ENCODE data around the gene ZNF267. TPM values are rescaled to one million over a fixed set of nuclear protein-coding genes. Genes with fewer than 3 reads are reported as not detected.
"Not testable (repeated sequence)": the region's sequence is repeated elsewhere in the genome, so short reads cannot be mapped to it uniquely, and the experiment has no call there.

The ZNF267 gene
- 19.3 TPM for total RNA-seq (ENCODE audit: insufficient read depth, low replicate concordance)

DNA sequence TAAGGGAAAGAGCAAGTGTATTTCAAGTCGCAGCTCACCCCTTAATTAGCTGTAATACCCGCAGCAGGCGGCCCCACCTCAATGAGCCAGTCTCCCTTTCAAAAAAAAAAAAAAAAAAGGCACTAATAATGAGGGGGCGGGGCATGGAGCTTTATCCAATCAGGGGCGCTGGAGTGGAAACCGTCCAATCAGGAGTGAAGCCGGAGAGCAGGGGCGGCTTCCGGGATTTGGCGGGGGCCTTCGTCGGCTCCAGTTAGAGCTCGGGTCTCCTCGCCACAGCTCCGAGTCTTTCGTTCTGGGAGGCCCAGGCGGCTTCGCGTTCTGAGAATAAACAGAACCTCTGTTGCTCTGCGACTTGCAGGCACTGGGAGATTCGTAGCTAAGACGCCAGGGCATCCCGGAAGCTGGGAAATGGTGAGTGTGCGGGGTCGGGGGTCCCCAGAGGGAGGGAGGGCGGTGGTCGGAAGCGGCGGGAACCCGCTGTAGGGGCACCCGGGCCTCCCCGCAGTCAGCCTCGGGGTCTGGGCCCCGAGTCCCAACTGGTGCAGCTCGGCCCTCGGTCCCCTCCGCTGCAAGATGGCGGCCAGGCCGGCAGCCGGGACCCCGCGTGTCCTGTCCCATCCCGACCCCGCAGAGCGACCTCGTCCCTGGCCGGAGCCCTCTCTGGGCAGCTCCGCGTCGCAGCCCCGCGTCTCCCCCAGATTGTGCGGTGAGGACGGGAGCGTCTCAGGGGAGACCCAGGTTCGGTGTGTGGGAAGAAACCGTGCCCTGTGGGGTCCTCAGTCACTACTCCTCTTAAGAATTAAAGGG lies at the start of gene ZNF267:
Gene ZNF267 (plus strand): TSS at position 252 of the 810 bp plus-strand sequence. CDS start 160 bp downstream, at position 412.
- peak; percentile 97 for DNase-seq (ENCODE audit: low spot score)

DNA sequence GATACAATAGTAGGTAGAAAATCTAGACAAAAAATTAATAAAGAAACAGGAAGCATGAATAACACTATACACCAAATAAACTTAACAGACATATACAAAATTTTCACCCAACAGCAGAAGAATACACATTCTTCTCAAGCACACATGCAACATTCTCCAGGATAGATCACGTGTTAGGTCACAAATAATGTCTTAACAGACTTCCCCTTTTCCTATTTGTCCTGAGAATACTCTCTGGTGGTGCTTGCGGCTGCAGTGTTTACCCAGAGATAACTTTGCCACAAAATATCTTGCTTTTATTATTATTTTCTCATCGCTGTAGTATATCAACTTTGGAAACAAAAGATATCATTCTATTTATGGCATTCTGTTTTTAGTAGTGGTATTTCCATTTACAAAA lies 40.6 kb upstream of the ZNF267 start:
- DNase-seq (ENCODE audit: low spot score), result no peak

DNA sequence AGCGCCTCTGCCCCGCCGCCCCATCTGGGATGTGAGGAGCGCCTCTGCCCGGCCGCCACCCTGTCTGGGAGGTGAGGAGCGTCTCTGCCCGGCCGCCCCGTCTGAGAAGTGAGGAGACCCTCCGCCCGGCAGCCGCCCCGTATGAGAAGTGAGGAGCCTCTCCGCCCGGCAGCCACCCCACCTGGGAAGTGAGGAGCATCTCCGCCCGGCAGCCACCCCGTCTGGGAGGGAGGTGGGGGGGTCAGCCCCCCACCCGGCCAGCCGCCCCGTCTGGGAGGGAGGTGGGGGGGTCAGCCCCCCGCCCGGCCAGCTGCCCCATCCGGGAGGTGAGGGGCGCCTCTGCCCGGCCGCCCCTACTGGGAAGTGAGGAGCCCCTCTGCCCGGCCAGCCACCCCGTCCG lies 37.2 kb upstream of the ZNF267 start:
- DNase-seq (ENCODE audit: low spot score), result not testable (repeated sequence)

DNA sequence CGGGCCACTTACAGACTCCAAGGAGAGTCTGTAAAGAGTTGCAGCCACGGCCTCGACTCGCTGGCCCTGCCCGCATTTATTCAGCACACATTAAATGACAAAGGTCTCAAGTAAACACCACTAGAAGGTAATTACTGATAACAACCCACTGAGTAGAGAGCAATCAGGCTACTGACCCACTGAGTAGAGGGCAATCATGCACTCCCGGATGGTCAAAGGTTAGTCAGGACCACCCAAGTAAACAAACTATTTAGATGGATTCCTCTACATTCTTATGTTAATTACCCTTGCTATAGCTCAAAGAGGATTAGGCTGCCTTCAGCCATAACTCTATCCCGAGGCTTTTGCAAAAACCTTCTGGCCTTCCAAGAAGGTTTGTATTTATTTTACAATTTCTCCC lies 30.7 kb upstream of the ZNF267 start:
- DNase-seq (ENCODE audit: low spot score), result no peak

DNA sequence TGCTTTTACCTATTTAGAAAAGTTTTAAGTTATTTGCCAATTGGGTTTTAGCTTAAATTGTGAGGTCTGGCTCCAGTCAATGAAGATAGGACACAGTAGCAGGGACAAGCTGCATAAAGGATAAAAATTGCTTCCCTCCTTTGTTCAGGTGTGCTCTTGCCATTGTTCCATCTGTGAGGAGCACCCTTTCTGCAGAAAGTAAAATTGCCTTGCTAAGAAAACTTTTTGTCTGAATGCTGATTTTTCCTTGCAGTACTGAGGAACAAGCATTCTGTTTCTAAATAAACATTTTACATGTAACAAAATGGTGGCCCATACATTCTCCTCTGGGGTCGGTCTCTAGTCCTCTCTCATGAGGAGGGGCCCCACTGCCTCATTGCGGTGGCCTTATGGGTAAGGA lies 25.0 kb upstream of the ZNF267 start:
- DNase-seq (ENCODE audit: low spot score), result not testable (repeated sequence)

DNA sequence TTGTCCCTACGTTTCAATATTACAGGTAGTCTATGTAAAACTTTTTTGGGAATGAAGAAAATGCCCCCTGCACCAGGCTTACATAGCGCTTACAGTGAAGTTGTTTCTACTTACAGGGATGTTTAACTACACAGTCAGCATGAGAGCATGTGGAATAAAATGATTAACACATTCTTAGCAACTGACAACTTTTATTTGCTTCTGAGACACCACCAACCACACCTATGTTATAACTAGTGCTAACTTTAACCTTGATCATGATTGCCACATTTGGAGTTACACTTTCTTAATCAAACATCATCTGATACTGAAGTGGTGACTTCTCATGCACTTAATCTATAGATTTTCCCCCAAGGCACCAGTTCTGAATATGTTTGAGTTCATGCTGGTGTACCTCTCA lies 20.3 kb upstream of the ZNF267 start:
- DNase-seq (ENCODE audit: low spot score), result no peak

DNA sequence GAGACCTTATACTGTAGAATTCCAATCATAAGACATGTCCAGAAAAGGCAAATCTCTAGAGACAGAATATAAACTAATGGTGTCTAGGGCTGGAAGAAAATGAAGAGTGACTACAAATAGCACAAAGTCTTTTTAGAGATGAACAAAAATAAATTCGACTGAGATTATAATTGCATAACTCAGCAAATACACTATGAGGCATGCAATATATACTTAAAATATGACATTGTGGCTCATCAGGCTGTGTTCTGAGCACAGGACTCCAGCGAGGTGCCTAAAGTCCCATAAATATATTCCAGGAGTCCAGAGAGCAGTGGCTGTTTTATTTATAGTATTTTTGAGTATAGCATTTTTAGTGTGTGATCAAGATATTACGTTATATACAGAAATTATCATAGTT lies 13.1 kb upstream of the ZNF267 start:
- no peak for DNase-seq (ENCODE audit: low spot score)

DNA sequence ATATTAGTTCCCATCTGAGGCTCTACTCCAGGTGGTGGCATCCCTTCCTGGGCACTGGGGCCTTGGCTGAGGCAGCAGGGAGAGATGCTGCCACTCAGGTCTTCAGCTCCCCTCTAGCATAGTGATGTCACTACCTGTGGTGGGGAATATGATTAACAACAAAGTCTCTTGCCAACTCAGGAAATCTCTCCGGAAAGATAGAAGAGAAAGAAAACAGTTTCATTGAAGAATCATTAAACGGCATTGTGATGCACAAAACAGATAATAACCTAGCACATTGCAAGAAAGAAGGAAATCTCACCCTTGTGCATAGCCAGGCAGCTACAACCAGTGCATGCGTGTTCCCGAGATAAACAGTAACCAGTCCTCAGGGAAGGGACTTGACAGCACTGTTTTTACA lies 12.2 kb upstream of the ZNF267 start:
- DNase-seq (ENCODE audit: low spot score), result no peak

DNA sequence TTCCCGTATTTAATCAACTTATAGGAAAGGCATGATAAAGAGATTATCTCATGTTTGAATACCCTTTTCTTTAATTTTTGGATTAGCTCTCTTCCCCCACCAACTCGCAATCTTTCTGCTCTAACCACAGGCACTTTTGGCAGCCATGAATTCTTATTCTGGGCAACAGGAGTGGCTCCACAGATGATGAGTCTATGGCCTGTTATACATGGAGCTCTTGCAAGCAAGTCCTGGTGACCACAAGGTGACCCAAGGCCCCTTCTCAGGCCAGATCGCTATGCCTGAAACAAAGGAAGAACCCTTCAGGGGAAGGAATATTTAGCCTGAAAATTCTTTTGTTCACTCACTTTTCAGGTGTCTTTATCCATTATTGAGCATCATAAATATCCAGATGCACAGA lies 10.8 kb upstream of the ZNF267 start:
- DNase-seq (ENCODE audit: low spot score), result no peak

DNA sequence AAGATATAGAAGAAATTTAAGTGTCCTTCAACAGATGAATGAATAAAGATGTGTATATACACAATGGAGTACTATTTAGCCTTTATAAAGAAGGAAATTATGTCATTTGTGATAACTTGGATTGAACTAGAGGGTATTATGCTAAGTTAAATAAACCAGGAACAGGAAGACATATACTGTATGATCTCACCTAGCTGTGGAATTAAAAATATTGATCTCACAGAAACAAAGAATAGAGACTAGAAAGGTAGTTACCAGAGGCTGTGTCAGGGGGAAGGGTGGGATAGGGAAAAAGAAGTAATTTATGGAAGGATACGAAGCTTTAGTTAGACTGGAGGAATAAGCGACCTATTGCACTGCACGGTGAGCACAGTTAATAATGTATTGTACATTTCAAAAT lies 5.4 kb upstream of the ZNF267 start:
- no peak for DNase-seq (ENCODE audit: low spot score)

DNA sequence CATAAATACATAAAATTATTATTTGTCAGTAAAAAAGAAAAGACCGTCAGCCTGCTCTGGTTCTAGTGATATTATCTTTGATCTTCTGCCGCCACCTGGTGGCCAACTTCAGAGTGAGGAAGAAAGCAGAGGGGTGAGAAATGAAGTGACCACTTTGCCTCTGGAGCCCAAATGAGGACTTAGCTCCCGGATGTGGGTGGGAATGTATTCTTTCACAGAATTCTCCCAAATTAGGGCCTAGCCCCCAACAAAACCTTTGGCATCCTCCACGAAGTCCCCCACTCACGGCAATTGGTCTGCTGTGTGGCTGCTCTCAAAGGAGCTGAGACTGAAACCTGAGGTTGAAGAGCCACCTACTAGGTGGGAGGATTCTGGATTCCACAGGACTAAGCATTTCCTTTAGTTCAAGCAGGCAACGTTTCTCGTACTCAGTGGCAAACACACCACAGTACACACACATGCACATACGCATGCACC lies 4.9 kb upstream of the ZNF267 start:
- peak; percentile 78 for DNase-seq (ENCODE audit: low spot score)

DNA sequence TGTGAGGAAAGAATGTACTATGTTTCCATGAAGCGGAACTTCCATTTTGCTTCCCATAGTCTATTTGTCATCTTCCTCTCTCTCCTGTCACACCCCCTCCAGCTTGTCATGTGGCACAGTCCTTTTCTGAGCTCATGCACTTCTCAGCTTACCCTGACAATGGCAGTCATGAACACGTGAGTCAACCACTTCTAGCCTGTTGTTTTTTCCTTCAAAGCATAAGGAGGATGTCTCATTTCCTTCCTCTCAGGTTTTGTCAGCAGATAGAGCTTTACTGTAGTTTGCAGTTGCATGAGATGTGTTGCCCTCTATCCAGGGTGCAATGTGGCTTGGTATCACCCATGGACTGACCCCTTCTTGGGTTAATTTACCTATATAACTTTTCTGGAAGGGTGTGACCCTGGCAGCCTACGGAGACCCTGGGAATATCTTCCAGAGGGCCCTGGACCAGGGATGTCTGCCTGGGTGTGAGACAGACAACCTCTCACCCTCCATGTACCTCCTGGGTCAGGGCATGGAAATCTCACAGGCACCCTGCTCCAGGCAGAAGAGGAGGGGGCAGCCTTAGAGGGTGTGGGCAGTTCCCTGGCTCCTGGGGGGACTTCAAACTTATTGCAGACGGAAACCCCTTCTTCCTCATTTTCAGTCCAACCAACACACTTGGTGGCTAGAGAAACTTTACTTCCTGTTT lies 4.0 kb upstream of the ZNF267 start:
- DNase-seq (ENCODE audit: low spot score), result peak; percentile 57

DNA sequence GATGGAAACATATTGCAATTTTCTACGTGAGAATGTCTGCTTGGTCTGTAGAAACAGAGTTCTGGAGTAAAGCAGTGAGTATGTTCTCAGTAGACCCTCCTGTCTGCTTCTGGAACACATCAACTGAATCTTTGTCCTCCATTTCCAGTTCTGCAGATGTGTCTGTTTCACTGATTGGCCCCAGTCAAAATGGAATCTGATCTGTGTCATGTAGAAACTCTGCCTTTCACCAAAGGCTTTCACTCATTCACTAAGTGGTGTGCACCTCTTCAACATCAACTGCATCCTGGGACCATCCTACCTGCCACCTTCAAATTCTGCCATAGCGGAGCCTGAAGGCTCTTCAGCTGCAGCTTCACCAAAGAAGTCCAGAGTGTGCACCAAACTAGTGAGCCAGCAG lies 2.8 kb upstream of the ZNF267 start:
- DNase-seq (ENCODE audit: low spot score), result no peak

DNA sequence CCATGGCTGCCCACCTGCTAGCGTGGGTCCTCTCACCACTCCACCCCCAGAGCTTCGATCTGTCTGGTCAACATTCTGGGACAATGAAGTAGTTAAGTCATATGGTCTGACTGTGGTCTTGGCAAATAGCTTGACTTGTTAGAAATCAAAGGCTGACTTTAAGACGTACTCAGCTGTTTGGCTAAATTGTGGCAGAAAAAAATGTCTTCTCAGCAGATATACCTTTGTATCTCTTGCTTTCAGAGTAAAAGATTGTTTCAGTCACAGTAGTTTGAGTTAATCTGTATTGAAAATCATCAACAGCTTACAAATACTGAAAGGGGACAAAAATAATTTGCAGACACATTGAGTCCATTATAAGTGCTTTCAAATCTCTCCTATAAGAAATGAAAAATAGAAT lies 2.1 kb upstream of the ZNF267 start:
- DNase-seq (ENCODE audit: low spot score), result no peak

DNA sequence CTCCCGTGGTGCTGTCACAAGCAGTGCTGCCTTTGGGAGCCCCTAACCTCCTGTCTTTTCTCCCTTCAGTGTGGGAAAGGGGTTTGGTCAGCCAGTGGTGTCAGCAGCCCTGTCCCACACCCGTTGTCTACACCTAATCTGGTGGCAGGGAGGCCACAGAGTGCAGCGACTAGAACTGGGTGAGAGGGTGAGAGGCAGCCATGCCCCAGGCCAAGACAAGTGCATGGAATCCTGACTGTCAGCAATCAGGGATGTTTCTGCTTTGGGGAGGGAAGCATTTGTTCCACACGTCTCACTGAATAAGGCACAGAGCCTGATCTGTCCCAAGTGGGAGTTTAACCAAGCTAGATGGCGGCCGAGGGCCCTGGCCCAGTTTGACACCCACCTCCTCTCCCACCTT lies 1.4 kb upstream of the ZNF267 start:
- no peak for DNase-seq (ENCODE audit: low spot score)

DNA sequence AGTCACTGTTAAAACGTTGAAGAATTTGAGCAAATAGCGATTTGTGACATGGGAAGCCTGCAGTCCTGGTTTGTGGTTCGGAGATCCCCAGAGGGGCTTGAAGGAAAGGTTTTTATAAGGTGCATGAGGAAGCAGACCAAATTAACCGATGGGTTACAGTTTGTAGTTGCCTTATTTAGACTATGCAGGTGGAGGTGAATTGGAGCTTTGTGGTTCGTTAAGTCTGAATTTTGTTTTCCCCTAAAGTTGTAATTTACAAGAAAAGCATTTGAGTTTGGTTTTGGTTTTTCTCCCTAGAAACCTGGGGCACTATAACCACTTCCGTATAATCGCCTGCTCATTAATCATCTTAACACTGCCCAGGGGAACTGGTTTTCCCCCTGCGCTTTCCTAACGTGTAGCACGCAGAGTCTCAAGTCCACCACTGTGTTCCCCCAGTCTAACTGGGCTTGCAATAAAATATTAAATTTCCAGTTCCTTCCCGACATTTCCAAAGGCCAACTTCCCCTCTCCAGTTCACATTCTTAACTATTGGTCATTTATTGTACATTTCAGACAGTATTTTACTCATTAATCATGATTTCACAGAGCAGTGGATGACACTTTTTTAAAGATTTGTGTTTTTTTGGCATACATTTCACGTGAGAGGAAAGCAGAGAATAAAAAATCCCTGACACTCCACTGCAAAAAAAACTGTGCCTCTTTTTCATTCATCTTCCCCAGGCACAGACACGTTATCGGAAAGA lies 932 bp downstream of the ZNF267 start:
- peak; percentile 42 for DNase-seq (ENCODE audit: low spot score)

DNA sequence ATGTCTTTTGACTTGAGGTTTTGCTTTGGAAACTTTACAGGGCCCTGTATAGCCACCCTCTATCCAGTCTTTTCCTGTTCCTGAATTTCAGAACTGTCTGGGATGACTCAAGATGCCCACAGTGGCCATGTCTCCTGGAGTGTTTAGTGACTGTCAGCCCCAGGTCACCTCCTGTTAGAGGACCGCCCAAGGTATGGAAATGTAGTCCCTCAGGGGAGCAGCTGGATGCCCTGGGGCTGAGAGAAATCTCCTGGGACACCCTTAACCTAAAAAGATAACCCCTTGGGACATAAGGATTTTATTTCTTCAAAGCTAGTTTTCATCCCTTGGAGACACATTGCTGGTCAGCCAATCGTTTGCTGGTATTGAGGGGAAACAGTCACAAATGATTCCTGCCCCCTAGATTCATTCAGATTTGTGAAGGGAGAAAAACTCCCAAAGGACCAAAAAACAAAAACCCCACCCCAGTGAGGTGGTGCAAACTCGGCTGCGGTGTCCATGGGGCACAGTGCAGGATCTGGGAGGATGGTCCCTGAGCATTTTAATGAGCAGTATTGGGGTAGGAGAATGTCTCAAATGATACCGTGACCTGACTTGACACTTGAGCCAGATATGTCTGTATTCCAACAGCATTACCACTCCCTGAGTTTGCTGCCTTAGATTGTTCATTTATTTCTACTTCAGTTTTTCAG lies 1.7 kb downstream of the ZNF267 start:
- DNase-seq (ENCODE audit: low spot score), result peak; percentile 23

DNA sequence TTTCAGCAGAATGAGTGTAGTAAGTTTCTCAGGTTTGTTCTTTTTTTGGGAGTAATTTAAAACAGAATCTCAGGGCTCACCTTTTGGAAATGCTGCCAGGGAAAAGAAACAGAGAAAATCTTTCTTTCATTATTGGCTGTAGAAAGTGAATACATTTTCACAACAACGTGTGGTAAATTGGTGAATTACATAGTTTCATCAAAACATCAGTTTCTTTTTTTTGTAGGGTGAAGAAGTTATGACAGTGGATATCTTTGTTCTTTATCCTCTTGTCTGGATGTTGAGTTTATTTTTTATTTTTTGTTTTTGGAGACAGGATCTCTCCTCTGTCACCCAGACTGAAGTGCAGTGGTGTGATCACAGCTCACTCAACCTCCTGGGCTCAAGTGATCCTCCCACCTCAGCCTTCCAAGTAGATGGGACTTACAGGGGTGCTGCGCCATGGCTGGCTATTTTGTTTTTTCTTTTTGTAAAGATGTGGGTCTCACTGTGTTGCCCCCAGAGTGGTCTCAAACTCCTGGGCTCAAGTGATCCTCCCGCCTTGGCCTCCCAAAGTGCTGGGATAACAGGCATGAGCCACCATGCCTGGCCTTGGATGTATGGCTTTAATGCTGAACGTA lies 2.4 kb downstream of the ZNF267 start:
- no peak for DNase-seq (ENCODE audit: low spot score)

DNA sequence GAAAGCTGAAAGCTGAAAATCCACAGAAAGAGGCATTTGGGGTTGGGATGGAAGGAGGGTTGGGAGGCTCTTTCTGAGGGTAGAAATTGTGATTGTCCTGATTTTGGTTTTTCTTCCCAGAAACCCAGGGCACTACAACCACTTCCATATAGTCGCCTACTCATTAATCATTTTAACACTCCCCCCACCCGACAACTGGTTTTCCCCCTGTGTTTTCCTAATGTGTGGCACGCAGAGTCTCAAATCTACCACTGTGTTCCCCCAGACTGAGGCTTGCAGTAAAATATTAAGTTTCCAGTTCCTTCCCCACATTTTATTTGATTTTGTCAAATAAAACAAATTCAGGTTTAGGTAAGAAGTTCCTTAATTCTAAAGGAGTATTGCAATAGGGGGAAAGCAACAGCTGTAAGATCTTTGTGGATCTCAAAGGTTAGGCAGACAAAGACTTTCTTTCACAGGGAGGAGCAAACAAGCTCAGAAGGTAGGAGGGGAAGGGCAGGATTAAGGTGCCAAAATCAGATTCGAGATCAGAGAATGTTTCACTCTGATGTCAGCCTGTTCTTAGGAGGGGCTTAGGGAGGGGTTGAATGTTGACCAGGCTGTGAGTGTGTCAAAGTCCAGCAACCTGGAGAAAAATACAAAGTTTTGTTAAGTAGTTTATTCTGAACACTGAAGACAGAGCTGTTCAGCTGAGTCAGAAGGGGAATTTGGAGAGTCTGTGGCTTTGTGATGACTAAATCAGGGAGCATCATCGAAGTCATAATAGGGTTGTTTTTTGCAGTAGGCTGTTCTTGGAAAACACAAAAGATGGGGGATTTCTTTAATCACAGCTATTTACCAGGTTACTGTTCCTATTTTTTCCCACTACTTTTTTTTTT lies 3.6 kb downstream of the ZNF267 start:
- DNase-seq (ENCODE audit: low spot score), result peak; percentile 48

Measured in umbilical cord (tissue), 2 donors.